C4-2B (cell line): ENCODE measurements around the gene TRAPPC10.

Experiments used
- H3K27ac ChIP-seq: fragments of 450-650 bp; 2 replicates; pipeline ENCODE4 v1.5.1; 2017
- CTCF ChIP-seq: fragments of 450-650 bp; conservative IDR thresholded peaks from 2 replicates; pipeline ENCODE4 v1.5.1; 2017; ENCODE audit warnings: mild to moderate bottlenecking
- ZFX ChIP-seq: fragments of 450-650 bp; IDR thresholded peaks from 2 replicates; pipeline ENCODE4 v1.6.1; 2017

Gene TRAPPC10

GRCh38 chr21:43983390-43983789 is 28.7 kb upstream of the TRAPPC10 start:
- H3K27ac ChIP-seq = no peak overlapping the region
- no peak for TF ChIP-seq CTCF
- no peak for TF ChIP-seq ZFX

DNA sequence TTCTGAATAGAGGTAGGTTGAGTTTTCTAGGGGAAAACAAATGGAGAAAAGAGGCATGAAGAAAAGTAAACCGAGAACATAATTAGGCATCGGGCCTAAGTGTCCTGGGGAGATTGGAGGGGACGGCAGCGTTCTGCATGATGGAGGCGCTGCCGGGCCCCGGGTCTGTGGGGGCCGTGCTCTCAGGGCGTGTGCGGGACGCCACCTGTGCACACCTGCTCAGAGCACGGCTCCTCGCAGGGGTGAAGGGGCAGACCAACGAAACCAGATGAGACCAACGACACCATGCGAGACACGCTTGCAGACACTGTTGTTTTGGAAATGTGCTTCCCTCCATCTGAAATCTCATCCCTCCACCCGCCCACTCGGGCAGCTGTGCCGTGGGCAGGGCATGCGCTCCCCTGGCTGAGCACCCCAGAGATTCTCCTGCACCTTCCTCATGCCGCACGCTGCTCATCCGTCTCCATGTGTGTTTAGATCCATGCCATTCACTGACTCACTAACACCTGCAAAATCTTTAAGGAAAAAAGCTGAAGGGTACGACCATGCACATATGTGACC is 28.2 kb upstream of the TRAPPC10 start:
- TF ChIP-seq CTCF (no peak), ZFX (no peak)
- no peak overlapping the region for H3K27ac ChIP-seq

DNA sequence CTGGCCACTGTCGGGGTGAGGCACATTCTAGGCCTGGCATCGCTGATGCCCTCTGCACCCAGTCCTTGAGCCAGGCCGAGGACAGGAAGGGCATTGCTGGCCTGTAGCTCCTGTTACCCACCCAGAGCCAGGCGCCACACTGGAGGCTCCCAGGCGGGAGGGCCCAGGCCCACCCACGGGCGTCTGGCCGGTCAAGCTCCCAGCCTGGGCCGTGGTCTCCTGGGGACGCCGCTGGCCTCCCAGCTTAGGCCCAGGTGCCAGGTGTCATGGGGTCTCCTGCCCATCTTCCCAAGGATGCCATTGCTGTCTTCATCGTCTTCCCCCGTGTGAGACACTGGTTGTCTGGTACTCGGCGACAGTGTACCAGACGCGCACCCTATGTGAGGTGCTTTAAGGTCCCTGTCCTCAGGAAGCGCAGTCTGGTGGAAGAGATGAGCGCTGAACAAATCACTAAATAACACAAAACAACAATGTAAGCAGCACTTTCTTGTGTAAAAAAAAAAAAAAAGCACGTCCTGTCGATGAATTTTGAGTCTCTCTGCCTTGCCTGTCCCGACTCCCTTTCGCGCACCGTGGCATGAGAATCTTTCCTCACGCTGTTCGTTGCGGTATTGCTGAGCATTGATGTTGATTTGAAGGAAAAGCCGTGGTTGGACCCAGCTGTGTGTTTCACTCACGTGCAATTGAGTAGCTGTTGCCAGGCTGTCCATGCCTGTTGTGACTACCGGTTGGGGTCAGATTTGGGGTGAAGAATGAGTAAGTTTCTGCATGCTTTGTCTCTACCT is 27.0 kb upstream of the TRAPPC10 start:
- H3K27ac ChIP-seq = no peak overlapping the region
- TF ChIP-seq ZFX (no peak), CTCF (no peak)

DNA sequence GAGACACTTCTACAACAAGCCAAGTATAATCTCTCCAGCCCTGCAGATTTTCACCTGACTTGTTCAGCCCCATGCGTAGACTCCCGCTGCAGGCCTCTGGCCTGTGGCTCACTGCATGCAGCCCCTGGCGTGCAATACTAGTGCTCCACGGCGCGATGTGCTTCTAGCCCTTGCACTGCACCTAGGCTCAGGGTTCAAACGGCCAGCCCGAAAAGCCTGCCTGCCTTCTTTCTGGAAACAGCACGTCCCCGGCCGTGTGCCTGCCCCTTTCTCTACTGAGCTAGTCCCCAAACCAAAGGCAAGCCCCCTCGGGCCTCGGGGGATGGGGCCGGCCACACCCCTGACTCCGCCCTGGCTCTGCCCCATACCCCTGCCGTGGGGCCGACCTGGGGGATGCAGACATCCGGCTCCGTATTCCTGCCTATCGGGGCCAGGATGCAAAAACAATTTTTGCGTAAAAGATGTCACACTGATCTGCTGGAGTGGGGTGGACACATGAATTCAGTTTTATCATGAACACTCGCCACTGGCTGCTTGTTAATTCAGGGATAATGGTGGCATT is 26.3 kb upstream of the TRAPPC10 start:
- TF ChIP-seq CTCF (no peak), ZFX (no peak)
- no peak overlapping the region for H3K27ac ChIP-seq

GRCh38 chr21:43986544-43987451 is 25.3 kb upstream of the TRAPPC10 start:
- no peak overlapping the region for H3K27ac ChIP-seq
- no peak for TF ChIP-seq CTCF
- TF ChIP-seq ZFX = no peak

- H3K27ac ChIP-seq = no peak overlapping the region
- TF ChIP-seq CTCF (no peak), ZFX (no peak)
These were observed 24.6 kb upstream of the TRAPPC10 start for GRCh38 chr21:43987509-43987908.
